OCI-LY7 (cell line): ENCODE results near the gene TNRC6C. TPM values are rescaled to one million over a fixed set of nuclear protein-coding genes. Genes with fewer than 3 reads are reported as not detected.

Experiments used
- BruUV-seq: library from RNA; stranded (reverse); fragments of 400-500 nt; replicated peaks from 2 replicates; lab custom pipeline; 2021; lab: Mats Ljungman, UMichigan
- CTCF ChIA-PET: fragments of 300-600 bp; sonication (Branson Sonifier 250); formaldehyde crosslinking; loops from one replicate; lab custom pipeline; 2022; ENCODE audit warnings: antibody characterized with exemption; ENCODE audit not compliant: unreplicated experiment; lab: Charles Lee
- POLR2A ChIA-PET: fragments of 300-600 bp; sonication (Branson Sonifier 250); formaldehyde crosslinking; loops from one replicate; lab custom pipeline; 2022; ENCODE audit warnings: antibody characterized with exemption; lab: Charles Lee
- DNase-seq: peaks from one replicate; pipeline ENCODE4 v3.0.0-alpha.2; 2015; ENCODE audit warnings: low spot score
- H2AFZ ChIP-seq: fragments of 200-600 bp; sonication (generic), shearing (Covaris generic); 2 replicates; pipeline ENCODE4 v1.6.1; 2014; ENCODE audit warnings: mild to moderate bottlenecking, antibody characterized with exemption, low read length, moderate library complexity
- H3K27ac ChIP-seq: fragments of 200-600 bp; sonication (generic); 2 replicates; pipeline ENCODE4 v1.5.1; 2014; ENCODE audit warnings: mixed run types, low read depth, mild to moderate bottlenecking, moderate library complexity, low read length, inconsistent platforms; ENCODE audit not compliant: poor library complexity, severe bottlenecking
- H3K36me3 ChIP-seq: fragments of 200-600 bp; sonication (generic); 2 replicates; pipeline ENCODE4 v1.6.1; 2014; ENCODE audit warnings: mild to moderate bottlenecking, antibody characterized with exemption, low read length, moderate library complexity, mixed read lengths; ENCODE audit not compliant: insufficient read depth
- H3K4me1 ChIP-seq: fragments of 200-600 bp; sonication (generic); 2 replicates; pipeline ENCODE4 v1.5.1; 2014; ENCODE audit warnings: mild to moderate bottlenecking, low read length; ENCODE audit not compliant: insufficient read depth, poor library complexity, severe bottlenecking
- H3K4me2 ChIP-seq: fragments of 200-600 bp; sonication (generic); 2 replicates; pipeline ENCODE4 v1.6.1; 2014; ENCODE audit warnings: mild to moderate bottlenecking, low read length
- H3K4me3 ChIP-seq: fragments of 200-600 bp; sonication (generic); 2 replicates; pipeline ENCODE4 v1.5.1; 2014; ENCODE audit warnings: mild to moderate bottlenecking, low read depth, low read length; ENCODE audit not compliant: poor library complexity, severe bottlenecking
- H3K79me2 ChIP-seq: fragments of 200-600 bp; sonication (generic); 2 replicates; pipeline ENCODE4 v1.6.1; 2016; ENCODE audit warnings: low read depth, mild to moderate bottlenecking, low read length, moderate library complexity, mixed read lengths; ENCODE audit not compliant: insufficient read depth
- H3K9me2 ChIP-seq: fragments of 200-600 bp; sonication (generic); 2 replicates; pipeline ENCODE4 v1.6.1; 2016; ENCODE audit warnings: mild to moderate bottlenecking, low read length, mixed read lengths; ENCODE audit not compliant: insufficient read depth
- H3K9me3 ChIP-seq: fragments of 200-600 bp; sonication (generic); 2 replicates; pipeline ENCODE4 v1.6.1; 2014; ENCODE audit warnings: mild to moderate bottlenecking, mixed run types, low read length, mixed read lengths
- H4K20me1 ChIP-seq: fragments of 200-600 bp; sonication (generic); 2 replicates; pipeline ENCODE4 v1.6.1; 2014; ENCODE audit warnings: mild to moderate bottlenecking, antibody characterized with exemption, low read length, moderate library complexity, mixed read lengths; ENCODE audit not compliant: insufficient read depth
- CTCF ChIP-seq: fragments of 200-600 bp; sonication (generic); conservative IDR thresholded peaks from 2 replicates; pipeline ENCODE4 v1.5.1; 2014; ENCODE audit warnings: mild to moderate bottlenecking, antibody characterized with exemption, low read length, moderate library complexity, mixed read lengths
- EZH2phosphoT487 ChIP-seq: fragments of 200-600 bp; sonication (generic); IDR thresholded peaks from 2 replicates; pipeline ENCODE4 v1.6.1; 2018; ENCODE audit warnings: low read depth, borderline replicate concordance, mild to moderate bottlenecking, mixed run types, antibody characterized with exemption, low read length, moderate library complexity, mixed read lengths
- intact Hi-C: fragments of 100-400 bp; cut with micrococcal nuclease; formaldehyde crosslinking; loops from one replicate; pipeline ENCODE4 v1.10.0; 2022; ENCODE audit not compliant: unreplicated experiment
- total RNA-seq, 2 experiments: library from RNA; depleted of rRNA in 1 of 2; stranded (reverse); fragments of >200 nt in 1 of 2; shearing (Covaris generic) in 1 of 2; gene quantifications; 2 replicates each; pipeline ENCODE4 v1.2.3, GENCODE V29; 2014 to 2022

TNRC6C gene
- total RNA-seq, 2 experiments from 2014 or later = 8.5 to 25.2 TPM

GRCh38 chr17:77928519-77929179 is 29.9 kb upstream of the TNRC6C start:
- peaks cover 4% of the 10 kb centered on the region for H3K4me1 ChIP-seq
- H3K36me3 ChIP-seq = no peaks in the 10 kb centered on the region
- CTCF ChIA-PET = no interaction called here
- H4K20me1 ChIP-seq = no peaks in the 10 kb centered on the region
- H3K79me2 ChIP-seq = no peaks in the 10 kb centered on the region
- no peak for DNase-seq
- no peak overlapping the region for H3K4me3 ChIP-seq
- H3K9me3 ChIP-seq = no peaks in the 10 kb centered on the region
- TF ChIP-seq EZH2phosphoT487 (no peak), CTCF (no peak)
- intact Hi-C loops = no loop called here
- BruUV-seq = no TSS peak
- no peak overlapping the region for H2AFZ ChIP-seq
- POLR2A ChIA-PET = interaction anchor here (0.6 kb wide), 1 partner anchor 707 kb away, joined by 6 read pairs; no protein-coding TSS in a partner anchor
- H3K4me2 ChIP-seq = no peak overlapping the region
- no peak overlapping the region for H3K27ac ChIP-seq
- H3K9me2 ChIP-seq = no peaks in the 10 kb centered on the region

GRCh38 chr17:77929180-77929564 is 29.3 kb upstream of the TNRC6C start:
- ChIA-PET CTCF (no interaction called here), POLR2A (interaction anchor here (0.6 kb wide), 1 partner anchor 707 kb away, joined by 6 read pairs; no protein-coding TSS in a partner anchor)
- Histone ChIP-seq H3K4me3 (no peak overlapping the region), H3K4me1 (peaks cover 4% of the 10 kb centered on the region), H3K9me3 (no peaks in the 10 kb centered on the region), H3K36me3 (no peaks in the 10 kb centered on the region), H3K27ac (no peak overlapping the region), H4K20me1 (no peaks in the 10 kb centered on the region), H3K4me2 (no peak overlapping the region), H3K79me2 (no peaks in the 10 kb centered on the region), H3K9me2 (no peaks in the 10 kb centered on the region), H2AFZ (no peak overlapping the region)
- BruUV-seq = no TSS peak
- DNase-seq = no peak
- TF ChIP-seq CTCF (no peak), EZH2phosphoT487 (no peak)
- intact Hi-C loops = no loop called here

GRCh38 chr17:77929871-77930436 is 28.5 kb upstream of the TNRC6C start:
- Histone ChIP-seq H3K4me3 (no peak overlapping the region), H3K4me1 (peaks cover 4% of the 10 kb centered on the region), H3K79me2 (no peaks in the 10 kb centered on the region), H3K27ac (no peak overlapping the region), H3K36me3 (no peaks in the 10 kb centered on the region), H3K9me2 (no peaks in the 10 kb centered on the region), H2AFZ (no peak overlapping the region), H3K9me3 (no peaks in the 10 kb centered on the region), H4K20me1 (no peaks in the 10 kb centered on the region), H3K4me2 (no peak overlapping the region)
- CTCF ChIA-PET = no interaction called here
- BruUV-seq = no TSS peak
- intact Hi-C loops = no loop called here
- POLR2A ChIA-PET = no interaction called here
- no peak for DNase-seq
- TF ChIP-seq EZH2phosphoT487 (no peak), CTCF (no peak)
